ENCODE results near the gene GOLPH3.
A peak's percentile ranks its signal among the peaks of the same experiment; 100 is the strongest.
"Not testable (repeated sequence)": the region's sequence is repeated elsewhere in the genome, so short reads cannot be mapped to it uniquely, and the experiment has no call there.

The GOLPH3 gene

GRCh38 chr5:32174011-32174870 lies at the start of gene GOLPH3:
GOLPH3 (minus strand) TSS chr5:32174319; CDS start chr5:32174034, 285 bp downstream.
- TF ChIP-seq CTCF (conservative IDR thresholded peaks at IDR 0.05; ENCODE audit: low read length), result no peak
- peak; percentile 87 for DNase-seq (ENCODE audit: low read depth)
- peak within 1 kb of the TSS; percentile 87 for H3K4me3 ChIP-seq (ENCODE audit: low read length)

GRCh38 chr5:32222723-32223470 lies 48.8 kb upstream of the GOLPH3 start:
- TF ChIP-seq CTCF (conservative IDR thresholded peaks at IDR 0.05; ENCODE audit: low read length), result no peak
- no peak overlapping the region for H3K4me3 ChIP-seq (ENCODE audit: low read length)
- no peak for DNase-seq (ENCODE audit: low read depth)

GRCh38 chr5:32217886-32218396 lies 43.8 kb upstream of the GOLPH3 start:
- no peak overlapping the region for H3K4me3 ChIP-seq (ENCODE audit: low read length)
- TF ChIP-seq CTCF (conservative IDR thresholded peaks at IDR 0.05; ENCODE audit: low read length), result no peak
- no peak for DNase-seq (ENCODE audit: low read depth)

DNA sequence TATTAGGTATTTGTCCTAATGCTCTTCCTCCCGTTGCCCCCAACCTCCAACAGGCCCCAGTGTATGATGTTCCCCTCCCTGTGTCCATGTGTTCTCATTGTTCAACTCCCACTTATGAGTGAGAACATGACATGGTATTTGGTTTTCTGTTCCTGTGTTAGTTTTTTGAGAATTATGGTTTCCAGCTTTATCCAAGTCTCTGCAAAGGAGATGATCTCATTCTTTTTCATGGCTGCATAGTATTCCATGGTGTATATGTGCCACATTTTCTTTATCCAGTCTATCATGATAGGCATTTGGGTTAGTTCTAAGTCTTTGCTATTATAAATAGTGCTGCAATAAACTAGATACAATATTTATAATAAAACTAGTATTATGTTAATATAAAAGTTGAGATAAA lies 40.2 kb upstream of the GOLPH3 start:
- DNase-seq (ENCODE audit: low read depth); H3K4me3 ChIP-seq (ENCODE audit: low read length): not testable (repeated sequence)

- TF ChIP-seq CTCF (conservative IDR thresholded peaks at IDR 0.05; ENCODE audit: low read length), result no peak
- no peak for DNase-seq (ENCODE audit: low read depth)
- H3K4me3 ChIP-seq (ENCODE audit: low read length), result no peak overlapping the region
Observed at GRCh38 chr5:32210151-32210550, 36.0 kb upstream of the GOLPH3 start.

DNA sequence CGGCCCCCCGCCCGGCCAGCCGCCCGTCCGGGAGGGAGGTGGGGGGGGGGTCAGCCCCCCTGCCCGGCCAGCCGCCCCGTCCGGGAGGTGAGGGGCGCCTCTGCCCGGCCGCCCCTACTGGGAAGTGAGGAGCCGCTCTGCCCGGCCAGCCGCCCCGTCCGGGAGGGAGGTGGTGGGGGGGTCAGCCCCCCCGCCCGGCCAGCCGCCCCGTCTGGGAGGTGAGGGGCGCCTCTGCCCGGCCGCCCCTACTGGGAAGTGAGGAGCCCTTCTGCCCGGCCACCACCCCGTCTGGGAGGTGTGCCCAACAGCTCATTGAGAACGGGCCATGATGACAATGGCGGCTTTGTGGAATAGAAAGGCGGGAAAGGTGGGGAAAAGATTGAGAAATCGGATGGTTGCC lies 34.7 kb upstream of the GOLPH3 start:
- H3K4me3 ChIP-seq (ENCODE audit: low read length), result not testable (repeated sequence)

GRCh38 chr5:32207355-32207634 lies 33.2 kb upstream of the GOLPH3 start:
- H3K4me3 ChIP-seq (ENCODE audit: low read length), result no peak overlapping the region
- no peak for DNase-seq (ENCODE audit: low read depth)

More for the DNA sequence above, 34.7 kb upstream of the GOLPH3 start:
- not testable (repeated sequence) for DNase-seq (ENCODE audit: low read depth)

More at GRCh38 chr5:32207355-32207634, 33.2 kb upstream of the GOLPH3 start:
- no peak for TF ChIP-seq CTCF (conservative IDR thresholded peaks at IDR 0.05; ENCODE audit: low read length)

Data from AG10803 (cell line).